HG03175 (cell line): ENCODE results near the gene PICK1.

ENCODE experiments used
- ATAC-seq: cut with Tn5 transposase; IDR thresholded peaks from one replicate; pipeline ENCODE4 v1.9.1; 2021; ENCODE audit warnings: mild to moderate bottlenecking, moderate library complexity; ENCODE audit not compliant: unreplicated experiment

Gene PICK1

GRCh38 chr22:38046070-38046748 lies 11.0 kb upstream of the PICK1 start:
- ATAC-seq = no peak

- ATAC-seq = no peak
These were observed 7.2 kb upstream of the PICK1 start for GRCh38 chr22:38049812-38050619.

GRCh38 chr22:38050720-38051119 lies 6.5 kb upstream of the PICK1 start:
- ATAC-seq = no peak

GRCh38 chr22:38051261-38051660 lies 5.9 kb upstream of the PICK1 start:
- no peak for ATAC-seq

- ATAC-seq = peak; percentile 55
These were observed 5.0 kb upstream of the PICK1 start for GRCh38 chr22:38051900-38052862.

GRCh38 chr22:38062791-38063190 lies 5.6 kb downstream of the PICK1 start:
- no peak for ATAC-seq

- no peak for ATAC-seq
These were observed 8.3 kb downstream of the PICK1 start for GRCh38 chr22:38065539-38065938.

- no peak for ATAC-seq
These were observed 9.3 kb downstream of the PICK1 start for GRCh38 chr22:38066381-38067027.

- ATAC-seq = no peak
These were observed 9.8 kb downstream of the PICK1 start for GRCh38 chr22:38067028-38067415.

- ATAC-seq = no peak
These were observed 10.7 kb downstream of the PICK1 start for GRCh38 chr22:38067761-38068360.

- ATAC-seq = no peak
These were observed 11.6 kb downstream of the PICK1 start for GRCh38 chr22:38068641-38069371.

- ATAC-seq = no peak
These were observed 12.4 kb downstream of the PICK1 start for GRCh38 chr22:38069372-38070249.

GRCh38 chr22:38070250-38070921 lies 13.2 kb downstream of the PICK1 start:
- no peak for ATAC-seq

GRCh38 chr22:38071421-38072321 lies 14.5 kb downstream of the PICK1 start:
- ATAC-seq = no peak

- ATAC-seq = no peak
These were observed 15.3 kb downstream of the PICK1 start for GRCh38 chr22:38072322-38073149.
